ENCODE data around the gene GPX5.

DNA sequence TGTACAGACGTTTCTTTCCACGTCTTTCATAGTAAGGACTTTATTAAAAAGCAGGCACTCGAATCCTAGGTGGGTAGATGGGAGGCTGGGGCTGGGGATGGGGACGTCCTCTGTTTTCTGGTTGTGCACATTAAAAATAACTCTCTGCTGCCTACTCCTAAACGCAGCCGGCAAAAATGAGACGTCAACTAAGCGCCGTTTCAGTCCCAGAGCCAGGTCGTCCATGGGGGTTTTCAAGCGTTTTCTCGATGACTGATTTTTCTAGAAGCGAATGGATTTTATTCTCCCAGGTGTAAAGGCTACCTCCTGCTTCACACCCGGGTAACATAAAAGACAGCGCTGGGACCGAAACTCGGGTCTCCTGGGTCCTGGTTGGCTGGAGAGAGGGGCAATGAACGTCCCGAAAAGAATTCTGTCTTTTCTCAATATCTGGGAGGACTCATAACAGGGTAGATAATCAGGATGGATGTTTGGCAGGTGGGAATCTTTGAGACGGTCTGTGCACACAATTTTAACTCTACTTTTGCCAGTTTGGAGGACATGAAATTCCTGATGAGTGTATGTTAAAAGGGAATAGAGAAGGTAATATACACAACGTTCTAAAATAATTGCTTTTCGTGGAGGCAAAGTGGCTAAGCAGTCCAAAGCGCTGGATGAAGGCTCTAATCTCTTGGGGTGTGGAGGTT lies 35.3 kb upstream of the GPX5 start:
- TF ChIP-seq CTCF (IDR thresholded peaks at IDR 0.05) (no peak), EZH2 (IDR thresholded peaks at IDR 0.05; ENCODE audit: borderline replicate concordance, insufficient read depth, low read depth, low read length, poor library complexity, severe bottlenecking) (no peak)
